ENCODE data around the gene GJD4.

GRCh38 chr10:35570397-35570796, 34.7 kb upstream of the GJD4 start:
- TF ChIP-seq CTCF (conservative IDR thresholded peaks at IDR 0.05 in 1 of 2, IDR thresholded peaks at IDR 0.05 in 1 of 2; ENCODE audit: extremely low read depth in 1 of 2, insufficient read depth in 1 of 2, low read depth in 1 of 2, low read length in 2 of 2) (no peak), EZH2 (IDR thresholded peaks at IDR 0.05; ENCODE audit: borderline replicate concordance, low read length) (no peak)

All from mammary epithelial cell (primary cell).